Liver (tissue), 3 donors: Measurements from ENCODE around the gene NBPF15.
"Not testable (repeated sequence)": the region's sequence is repeated elsewhere in the genome, so short reads cannot be mapped to it uniquely, and the experiment has no call there.

Experiments used
- CTCF ChIP-seq: fragments of 150-350 bp; IDR thresholded peaks from 2 replicates; pipeline ENCODE4 v1.5.1; 2017; ENCODE audit warnings: improper control_type of control experiment, low read depth, low read length; ENCODE audit not compliant: missing input control
- GABPA ChIP-seq, 2 donors: IDR thresholded peaks in 1 of 2; conservative IDR thresholded peaks in 1 of 2; 2 replicates each; pipeline ENCODE4 v1.6.1; 2016; ENCODE audit warnings: antibody characterized with exemption in 2 of 2, mild to moderate bottlenecking in 1 of 2, moderate library complexity in 1 of 2
- JUND ChIP-seq, 2 donors: IDR thresholded peaks; 2 replicates each; pipeline ENCODE4 v1.6.1; 2016; ENCODE audit warnings: antibody characterized with exemption in 2 of 2
- RAD21 ChIP-seq, 2 donors: IDR thresholded peaks; 2 replicates each; pipeline ENCODE4 v1.6.1; 2016; ENCODE audit warnings: antibody characterized with exemption in 2 of 2, mild to moderate bottlenecking in 2 of 2
- RXRA ChIP-seq, 2 donors: IDR thresholded peaks; 2 replicates each; pipeline ENCODE4 v1.6.1; 2017 to 2018; ENCODE audit warnings: antibody characterized with exemption in 2 of 2, mild to moderate bottlenecking in 1 of 2
- SP1 ChIP-seq: IDR thresholded peaks from 2 replicates; pipeline ENCODE4 v1.6.1; 2018; ENCODE audit warnings: antibody characterized with exemption, mild to moderate bottlenecking
- TAF1 ChIP-seq: conservative IDR thresholded peaks from 2 replicates; pipeline ENCODE4 v1.6.1; 2016; ENCODE audit warnings: antibody characterized with exemption, mild to moderate bottlenecking
- YY1 ChIP-seq: IDR thresholded peaks from 2 replicates; pipeline ENCODE4 v1.6.1; 2016; ENCODE audit warnings: antibody characterized with exemption, mild to moderate bottlenecking
- TF ChIP-seq, protein P1 (sequence below): IDR thresholded peaks from 2 replicates; pipeline ENCODE4 v1.6.1; 2016; ENCODE audit warnings: antibody characterized with exemption
- TF ChIP-seq, protein P2 (sequence below): IDR thresholded peaks from 2 replicates; pipeline ENCODE4 v1.6.1; 2016; ENCODE audit warnings: antibody characterized with exemption
- TF ChIP-seq, protein P3 (sequence below): IDR thresholded peaks from 2 replicates; pipeline ENCODE4 v1.6.1; 2016; ENCODE audit warnings: antibody characterized with exemption, mild to moderate bottlenecking
- donor health status: healthy.
- donor health status: healthy.

GRCh38 chr1:144485048-144485993, 23.9 kb upstream of the NBPF15 start:
- TF ChIP-seq, protein P1, sequence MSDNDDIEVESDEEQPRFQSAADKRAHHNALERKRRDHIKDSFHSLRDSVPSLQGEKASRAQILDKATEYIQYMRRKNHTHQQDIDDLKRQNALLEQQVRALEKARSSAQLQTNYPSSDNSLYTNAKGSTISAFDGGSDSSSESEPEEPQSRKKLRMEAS: not testable (repeated sequence)
- not testable (repeated sequence) for TF ChIP-seq CTCF; TAF1; SP1; RAD21 (IDR thresholded peaks at IDR 0.05); JUND (IDR thresholded peaks at IDR 0.05); YY1; RXRA (IDR thresholded peaks at IDR 0.05); GABPA (IDR thresholded peaks at IDR 0.05 in 1 of 2, conservative IDR thresholded peaks at IDR 0.05 in 1 of 2)
- TF ChIP-seq, protein P2, sequence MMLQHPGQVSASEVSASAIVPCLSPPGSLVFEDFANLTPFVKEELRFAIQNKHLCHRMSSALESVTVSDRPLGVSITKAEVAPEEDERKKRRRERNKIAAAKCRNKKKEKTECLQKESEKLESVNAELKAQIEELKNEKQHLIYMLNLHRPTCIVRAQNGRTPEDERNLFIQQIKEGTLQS: not testable (repeated sequence)
- TF ChIP-seq, protein P3, sequence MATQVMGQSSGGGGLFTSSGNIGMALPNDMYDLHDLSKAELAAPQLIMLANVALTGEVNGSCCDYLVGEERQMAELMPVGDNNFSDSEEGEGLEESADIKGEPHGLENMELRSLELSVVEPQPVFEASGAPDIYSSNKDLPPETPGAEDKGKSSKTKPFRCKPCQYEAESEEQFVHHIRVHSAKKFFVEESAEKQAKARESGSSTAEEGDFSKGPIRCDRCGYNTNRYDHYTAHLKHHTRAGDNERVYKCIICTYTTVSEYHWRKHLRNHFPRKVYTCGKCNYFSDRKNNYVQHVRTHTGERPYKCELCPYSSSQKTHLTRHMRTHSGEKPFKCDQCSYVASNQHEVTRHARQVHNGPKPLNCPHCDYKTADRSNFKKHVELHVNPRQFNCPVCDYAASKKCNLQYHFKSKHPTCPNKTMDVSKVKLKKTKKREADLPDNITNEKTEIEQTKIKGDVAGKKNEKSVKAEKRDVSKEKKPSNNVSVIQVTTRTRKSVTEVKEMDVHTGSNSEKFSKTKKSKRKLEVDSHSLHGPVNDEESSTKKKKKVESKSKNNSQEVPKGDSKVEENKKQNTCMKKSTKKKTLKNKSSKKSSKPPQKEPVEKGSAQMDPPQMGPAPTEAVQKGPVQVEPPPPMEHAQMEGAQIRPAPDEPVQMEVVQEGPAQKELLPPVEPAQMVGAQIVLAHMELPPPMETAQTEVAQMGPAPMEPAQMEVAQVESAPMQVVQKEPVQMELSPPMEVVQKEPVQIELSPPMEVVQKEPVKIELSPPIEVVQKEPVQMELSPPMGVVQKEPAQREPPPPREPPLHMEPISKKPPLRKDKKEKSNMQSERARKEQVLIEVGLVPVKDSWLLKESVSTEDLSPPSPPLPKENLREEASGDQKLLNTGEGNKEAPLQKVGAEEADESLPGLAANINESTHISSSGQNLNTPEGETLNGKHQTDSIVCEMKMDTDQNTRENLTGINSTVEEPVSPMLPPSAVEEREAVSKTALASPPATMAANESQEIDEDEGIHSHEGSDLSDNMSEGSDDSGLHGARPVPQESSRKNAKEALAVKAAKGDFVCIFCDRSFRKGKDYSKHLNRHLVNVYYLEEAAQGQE: not testable (repeated sequence)
